Measurements from ENCODE around the gene XRCC4. TPM values are rescaled to one million over a fixed set of nuclear protein-coding genes. Genes with fewer than 3 reads are reported as not detected.

The XRCC4 gene
- total RNA-seq, result 13.5 and 14.9 TPM in 2 replicates

GRCh38 chr5:83076742-83077661, at the start of gene XRCC4, which contains the start of gene TMEM167A:
TSS of gene XRCC4 (plus strand) at chr5:83077547. CDS start at chr5:83104920, 27,373 bp downstream.
TSS of gene TMEM167A (minus strand) at chr5:83077394. CDS start at chr5:83077323, 71 bp downstream.

Other genes with a start within 250 kb of the XRCC4 start
- gene TMEM167A, start 153 bp upstream of the XRCC4 start, total RNA-seq, result 62.0 and 69.1 TPM in 2 replicates

All from epithelial cell of umbilical artery (primary cell).